ENCODE measurements around the gene HDAC3.
A peak's percentile ranks its signal among the peaks of the same experiment; 100 is the strongest.

DNA sequence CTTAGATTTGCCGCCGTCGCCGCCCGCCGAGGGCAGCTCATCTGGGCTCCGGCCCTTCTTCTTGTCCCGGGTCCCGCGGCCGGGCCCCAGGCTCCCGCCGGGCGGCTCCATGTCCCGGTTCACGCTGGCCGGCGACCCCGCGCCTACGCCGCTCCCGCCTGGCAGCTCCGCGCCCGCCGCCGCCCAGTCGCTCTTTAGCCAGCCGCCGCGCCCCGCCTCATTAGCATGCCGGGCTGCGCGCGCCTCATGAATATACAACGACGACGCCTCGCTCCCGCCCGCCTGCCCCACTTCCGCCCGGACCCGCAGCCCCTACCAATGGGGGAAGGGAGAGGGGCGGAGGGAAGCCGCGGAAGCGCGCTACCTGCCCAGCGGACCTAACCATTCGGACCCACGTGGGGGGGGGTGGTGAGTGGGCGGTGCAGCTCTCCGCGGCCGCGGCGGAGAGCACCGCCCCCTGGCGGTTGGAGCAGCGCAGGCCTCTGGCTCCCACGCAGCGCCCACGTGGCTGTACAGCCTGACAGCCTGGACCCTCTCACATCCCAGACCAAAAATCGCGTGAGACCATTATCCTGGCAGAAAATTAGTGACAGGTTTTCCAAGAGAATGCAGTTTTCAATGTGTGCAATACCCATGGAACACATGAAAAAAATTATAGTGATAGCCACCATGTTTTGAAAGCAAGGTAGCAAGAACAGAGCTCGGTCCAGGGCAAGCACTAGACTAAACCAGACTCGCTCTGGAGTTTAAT, 17.7 kb downstream of the HDAC3 start, which contains the start of gene DIAPH1:
- TF ChIP-seq, protein P1, sequence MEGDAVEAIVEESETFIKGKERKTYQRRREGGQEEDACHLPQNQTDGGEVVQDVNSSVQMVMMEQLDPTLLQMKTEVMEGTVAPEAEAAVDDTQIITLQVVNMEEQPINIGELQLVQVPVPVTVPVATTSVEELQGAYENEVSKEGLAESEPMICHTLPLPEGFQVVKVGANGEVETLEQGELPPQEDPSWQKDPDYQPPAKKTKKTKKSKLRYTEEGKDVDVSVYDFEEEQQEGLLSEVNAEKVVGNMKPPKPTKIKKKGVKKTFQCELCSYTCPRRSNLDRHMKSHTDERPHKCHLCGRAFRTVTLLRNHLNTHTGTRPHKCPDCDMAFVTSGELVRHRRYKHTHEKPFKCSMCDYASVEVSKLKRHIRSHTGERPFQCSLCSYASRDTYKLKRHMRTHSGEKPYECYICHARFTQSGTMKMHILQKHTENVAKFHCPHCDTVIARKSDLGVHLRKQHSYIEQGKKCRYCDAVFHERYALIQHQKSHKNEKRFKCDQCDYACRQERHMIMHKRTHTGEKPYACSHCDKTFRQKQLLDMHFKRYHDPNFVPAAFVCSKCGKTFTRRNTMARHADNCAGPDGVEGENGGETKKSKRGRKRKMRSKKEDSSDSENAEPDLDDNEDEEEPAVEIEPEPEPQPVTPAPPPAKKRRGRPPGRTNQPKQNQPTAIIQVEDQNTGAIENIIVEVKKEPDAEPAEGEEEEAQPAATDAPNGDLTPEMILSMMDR (IDR thresholded peaks at IDR 0.05) = peak; percentile 96 to 100 (median 99)
- TF ChIP-seq POLR2A (IDR thresholded peaks at IDR 0.05) = peak; percentile 88
